ENCODE results near the gene MAN2C1.

Gene MAN2C1

DNA sequence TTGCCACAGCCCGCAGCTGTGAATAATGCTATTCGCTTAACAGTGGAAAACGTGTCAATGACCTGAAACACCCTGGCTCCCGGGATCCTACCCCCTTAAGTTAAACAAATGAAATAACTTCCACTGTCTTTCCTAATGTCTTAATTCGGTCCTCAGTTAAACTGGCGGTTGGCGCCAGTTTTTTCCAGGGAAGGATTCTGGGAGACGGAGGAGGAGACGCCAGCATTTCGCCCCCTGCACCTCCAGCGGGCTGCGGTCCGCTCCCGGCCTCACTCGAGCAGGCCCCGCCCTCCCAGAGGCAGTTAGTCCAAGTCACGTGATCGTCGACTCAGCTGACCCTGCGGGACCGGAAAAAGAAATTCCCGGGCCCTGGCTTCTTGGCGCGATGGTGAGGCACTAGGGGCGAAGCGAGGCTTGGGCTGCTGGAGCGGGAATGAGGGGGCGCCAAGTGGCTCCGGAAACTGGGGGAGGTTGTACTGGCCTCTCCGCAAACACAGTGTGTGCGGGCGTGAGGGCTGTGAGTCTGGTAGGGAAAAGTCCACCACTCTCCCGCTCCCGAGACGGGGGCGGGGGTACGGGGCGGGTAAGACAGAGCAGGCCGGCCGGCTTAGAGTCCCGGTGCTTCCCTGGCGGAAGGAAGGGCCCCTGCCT lies 32.6 kb downstream of the MAN2C1 start, which contains the start of gene COMMD4 (continued):
- TF ChIP-seq KLF7 (tag by site-specific recombination; IDR thresholded peaks at IDR 0.05; ENCODE audit: borderline replicate concordance) (peak; percentile 58; the same call in 1 of the 2 replicates), ZNF549 (tag by site-specific recombination; IDR thresholded peaks at IDR 0.05) (no peak), ZNF394 (tag by site-specific recombination; IDR thresholded peaks at IDR 0.05; ENCODE audit: borderline replicate concordance) (peak; percentile 69), SP7 (tag by site-specific recombination; IDR thresholded peaks at IDR 0.05) (peak; percentile 84), ZNF707 (tag by site-specific recombination; IDR thresholded peaks at IDR 0.05) (no peak), ZFP37 (tag by site-specific recombination; IDR thresholded peaks at IDR 0.05) (0 out of 2 replicates have a peak, but pooled peaks have one; percentile 57), ZNF514 (tag by site-specific recombination; IDR thresholded peaks at IDR 0.05) (no peak), ZNF76 (tag by site-specific recombination; IDR thresholded peaks at IDR 0.05; ENCODE audit: borderline replicate concordance, low read depth) (peak; percentile 86), ZIC2 (tag by site-specific recombination; IDR thresholded peaks at IDR 0.05) (no peak), ZNF571 (tag by site-specific recombination; IDR thresholded peaks at IDR 0.05) (no peak), ZNF626 (tag by site-specific recombination; IDR thresholded peaks at IDR 0.05) (no peak), ZNF670 (tag by site-specific recombination; IDR thresholded peaks at IDR 0.05; ENCODE audit: low read depth) (no peak), ZNF2 (tag by site-specific recombination; IDR thresholded peaks at IDR 0.05) (peak; percentile 70), ZNF324 (tag by site-specific recombination; IDR thresholded peaks at IDR 0.05) (peak; percentile 93), ZNF311 (tag by site-specific recombination; IDR thresholded peaks at IDR 0.05; ENCODE audit: borderline replicate concordance) (no peak), ZNF544 (tag by site-specific recombination; IDR thresholded peaks at IDR 0.05) (no peak), ZNF629 (tag by site-specific recombination; IDR thresholded peaks at IDR 0.05) (peak; percentile 87), ZBTB26 (tag by site-specific recombination; optimal IDR thresholded peaks at IDR 0.05) (peak; percentile 52), ZNF48 (tag by site-specific recombination; IDR thresholded peaks at IDR 0.05) (no peak), ZNF239 (tag by site-specific recombination; IDR thresholded peaks at IDR 0.05) (no peak), ZNF132 (tag by site-specific recombination; IDR thresholded peaks at IDR 0.05; ENCODE audit: borderline replicate concordance) (no peak), ZNF155 (tag by site-specific recombination; IDR thresholded peaks at IDR 0.05) (no peak), PATZ1 (tag by site-specific recombination; IDR thresholded peaks at IDR 0.05) (peak; percentile 92), ZNF433 (tag by site-specific recombination; IDR thresholded peaks at IDR 0.05; ENCODE audit: low read depth) (no peak), ZBTB17 (tag by site-specific recombination; IDR thresholded peaks at IDR 0.05) (peak; percentile 67), BCL11B (tag by site-specific recombination; IDR thresholded peaks at IDR 0.05; ENCODE audit: low read depth) (no peak), ZFP3 (tag by site-specific recombination; IDR thresholded peaks at IDR 0.05; ENCODE audit: low read depth) (no peak), YY2 (tag by site-specific recombination; IDR thresholded peaks at IDR 0.05) (peak; percentile 51; the same call in 1 of the 2 replicates), ZNF24 (tag by site-specific recombination; IDR thresholded peaks at IDR 0.05) (peak; percentile 99), BCL11A (tag by site-specific recombination; IDR thresholded peaks at IDR 0.05; ENCODE audit: low read depth) (no peak), SCRT2 (tag by site-specific recombination; IDR thresholded peaks at IDR 0.05) (no peak), ZNF416 (tag by site-specific recombination; IDR thresholded peaks at IDR 0.05) (no peak)
- TF ChIP-seq, protein P1, sequence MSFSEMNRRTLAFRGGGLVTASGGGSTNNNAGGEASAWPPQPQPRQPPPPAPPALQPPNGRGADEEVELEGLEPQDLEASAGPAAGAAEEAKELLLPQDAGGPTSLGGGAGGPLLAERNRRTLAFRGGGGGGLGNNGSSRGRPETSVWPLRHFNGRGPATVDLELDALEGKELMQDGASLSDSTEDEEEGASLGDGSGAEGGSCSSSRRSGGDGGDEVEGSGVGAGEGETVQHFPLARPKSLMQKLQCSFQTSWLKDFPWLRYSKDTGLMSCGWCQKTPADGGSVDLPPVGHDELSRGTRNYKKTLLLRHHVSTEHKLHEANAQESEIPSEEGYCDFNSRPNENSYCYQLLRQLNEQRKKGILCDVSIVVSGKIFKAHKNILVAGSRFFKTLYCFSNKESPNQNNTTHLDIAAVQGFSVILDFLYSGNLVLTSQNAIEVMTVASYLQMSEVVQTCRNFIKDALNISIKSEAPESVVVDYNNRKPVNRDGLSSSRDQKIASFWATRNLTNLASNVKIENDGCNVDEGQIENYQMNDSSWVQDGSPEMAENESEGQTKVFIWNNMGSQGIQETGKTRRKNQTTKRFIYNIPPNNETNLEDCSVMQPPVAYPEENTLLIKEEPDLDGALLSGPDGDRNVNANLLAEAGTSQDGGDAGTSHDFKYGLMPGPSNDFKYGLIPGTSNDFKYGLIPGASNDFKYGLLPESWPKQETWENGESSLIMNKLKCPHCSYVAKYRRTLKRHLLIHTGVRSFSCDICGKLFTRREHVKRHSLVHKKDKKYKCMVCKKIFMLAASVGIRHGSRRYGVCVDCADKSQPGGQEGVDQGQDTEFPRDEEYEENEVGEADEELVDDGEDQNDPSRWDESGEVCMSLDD (tag by site-specific recombination; IDR thresholded peaks at IDR 0.05), result peak; percentile 60; the same call in 1 of the 2 replicates
- TF ChIP-seq, protein P2, sequence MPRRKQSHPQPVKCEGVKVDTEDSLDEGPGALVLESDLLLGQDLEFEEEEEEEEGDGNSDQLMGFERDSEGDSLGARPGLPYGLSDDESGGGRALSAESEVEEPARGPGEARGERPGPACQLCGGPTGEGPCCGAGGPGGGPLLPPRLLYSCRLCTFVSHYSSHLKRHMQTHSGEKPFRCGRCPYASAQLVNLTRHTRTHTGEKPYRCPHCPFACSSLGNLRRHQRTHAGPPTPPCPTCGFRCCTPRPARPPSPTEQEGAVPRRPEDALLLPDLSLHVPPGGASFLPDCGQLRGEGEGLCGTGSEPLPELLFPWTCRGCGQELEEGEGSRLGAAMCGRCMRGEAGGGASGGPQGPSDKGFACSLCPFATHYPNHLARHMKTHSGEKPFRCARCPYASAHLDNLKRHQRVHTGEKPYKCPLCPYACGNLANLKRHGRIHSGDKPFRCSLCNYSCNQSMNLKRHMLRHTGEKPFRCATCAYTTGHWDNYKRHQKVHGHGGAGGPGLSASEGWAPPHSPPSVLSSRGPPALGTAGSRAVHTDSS (tag by site-specific recombination; IDR thresholded peaks at IDR 0.05), result no peak
